ENCODE data around the gene MGME1.
"Not testable (repeated sequence)": the region's sequence is repeated elsewhere in the genome, so short reads cannot be mapped to it uniquely, and the experiment has no call there.

Gene MGME1

DNA sequence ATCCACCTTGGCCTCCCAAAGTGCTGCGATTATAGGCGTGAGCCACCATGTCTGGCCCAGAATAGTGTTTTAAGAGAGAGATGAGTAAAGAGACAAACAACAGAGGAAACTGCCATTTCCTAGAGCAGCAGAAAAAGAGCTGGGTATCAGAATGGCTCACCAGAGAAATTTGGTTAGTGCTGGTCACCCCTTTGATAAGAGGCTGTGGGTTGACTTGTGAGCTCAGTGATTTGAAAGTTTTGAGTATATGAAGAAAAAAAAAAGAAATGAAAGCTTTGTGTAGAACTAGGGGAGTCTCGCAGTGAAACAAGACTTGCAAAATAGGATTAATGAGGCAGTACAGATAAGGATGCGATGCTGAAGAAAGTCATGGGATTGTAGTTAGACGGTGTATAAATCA, 29.6 kb downstream of the MGME1 start:
- no peak for DNase-seq

DNA sequence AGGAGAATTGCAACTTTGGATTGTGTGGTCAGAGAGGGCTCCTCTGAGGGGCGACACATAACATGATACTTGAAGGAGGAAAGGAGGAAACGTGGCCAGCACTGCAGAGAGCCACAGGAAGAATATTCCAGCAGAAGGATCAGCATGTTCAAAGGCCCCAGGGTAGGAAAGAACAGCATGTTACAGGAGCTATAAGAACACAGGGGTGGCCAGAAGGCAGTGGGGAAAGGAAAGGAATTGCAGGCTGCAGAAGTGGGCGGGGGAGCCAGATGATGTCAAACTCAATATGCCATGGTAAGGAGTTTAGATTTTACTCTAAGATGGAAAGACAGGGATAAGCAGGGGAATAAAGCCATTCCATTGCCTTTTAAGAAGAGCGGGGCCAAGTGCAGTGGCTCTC, 30.7 kb downstream of the MGME1 start:
- no peak for DNase-seq

DNA sequence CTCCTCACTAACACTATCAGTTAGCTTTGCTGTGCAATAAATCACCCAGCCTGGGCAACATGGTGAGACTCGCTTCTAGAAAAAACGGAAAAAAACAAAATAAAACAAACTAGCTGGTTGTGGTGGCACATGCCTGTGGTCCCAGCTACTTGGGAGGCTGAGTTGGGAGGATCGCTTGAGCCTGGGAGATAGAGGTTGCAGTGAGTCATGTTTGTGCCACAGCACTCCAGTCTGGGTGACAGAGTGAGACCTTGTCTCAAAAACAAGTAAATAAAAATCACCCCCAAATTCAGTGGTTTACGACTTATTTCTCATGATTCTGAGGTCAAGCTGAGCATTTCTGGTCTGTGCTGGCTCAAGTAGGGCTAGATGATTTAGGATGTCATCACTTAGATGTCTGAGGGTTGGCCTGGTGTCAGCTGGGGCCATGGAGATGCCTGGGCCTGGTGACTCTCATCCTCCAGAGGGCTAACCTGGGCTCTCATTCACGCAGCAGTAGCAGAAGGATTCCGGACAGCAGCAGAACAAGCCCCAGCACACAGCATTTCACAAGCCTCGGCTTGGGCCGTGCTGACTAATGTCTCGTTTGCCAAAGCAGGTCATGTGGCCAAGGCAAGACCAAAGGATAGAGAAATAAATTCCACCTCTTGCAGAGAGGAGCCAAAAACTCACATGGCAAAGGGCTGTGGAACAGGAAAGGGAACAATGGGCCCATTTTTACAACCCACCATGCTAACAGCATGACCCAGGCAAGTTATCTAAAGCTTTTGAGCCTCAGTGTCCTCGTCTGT, 32.5 kb downstream of the MGME1 start:
- no peak for DNase-seq

DNA sequence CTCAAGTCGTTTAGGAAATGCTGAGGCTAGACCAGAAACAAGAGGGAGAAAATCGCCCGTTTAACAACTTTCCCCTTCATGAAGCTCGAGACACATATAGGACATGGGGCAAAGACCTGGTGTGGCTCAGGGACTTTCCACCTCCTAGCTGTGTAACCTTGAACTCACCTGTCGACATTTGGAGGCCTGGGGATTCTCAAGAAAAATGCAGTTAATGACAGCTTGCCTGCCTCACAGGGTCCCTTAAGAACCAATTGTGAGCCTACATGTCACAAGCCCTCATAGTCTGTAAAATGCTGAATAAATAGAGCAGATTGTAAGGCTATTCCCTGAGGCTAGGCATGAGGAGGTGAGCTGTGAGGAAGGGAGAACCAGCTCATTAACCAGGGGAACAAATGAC, 35.1 kb downstream of the MGME1 start:
- no peak for DNase-seq

DNA sequence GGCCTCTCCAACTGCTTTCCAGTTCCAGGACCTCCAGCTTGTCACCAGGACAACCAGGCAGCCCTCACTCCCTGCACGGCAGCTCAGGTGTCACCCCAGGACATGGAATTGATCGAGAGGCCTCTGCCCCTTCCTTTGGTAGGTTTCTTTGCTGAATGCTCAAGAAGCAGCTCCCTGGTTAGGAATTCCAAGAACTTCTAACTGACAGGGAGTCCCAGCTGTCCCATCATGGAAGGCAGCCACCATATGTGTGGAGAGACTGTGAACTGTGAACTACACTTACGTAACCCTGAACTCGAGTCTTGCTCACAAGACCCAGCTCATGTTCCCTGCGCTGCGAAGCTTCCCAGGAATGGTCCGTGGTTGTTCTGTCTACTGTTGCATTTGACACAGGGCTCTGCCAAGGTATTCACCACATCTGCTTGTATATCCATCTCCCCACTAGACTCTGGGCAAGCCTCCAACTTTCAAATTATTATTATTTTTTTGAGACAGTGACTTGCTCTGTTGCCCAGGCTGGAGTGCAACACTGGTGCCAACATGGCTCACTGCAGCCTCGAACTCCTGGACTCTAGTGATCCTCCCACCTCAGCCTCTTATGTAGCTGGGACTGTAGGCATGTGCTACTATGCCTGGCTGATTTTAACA, 35.7 kb downstream of the MGME1 start:
- DNase-seq: no peak

DNA sequence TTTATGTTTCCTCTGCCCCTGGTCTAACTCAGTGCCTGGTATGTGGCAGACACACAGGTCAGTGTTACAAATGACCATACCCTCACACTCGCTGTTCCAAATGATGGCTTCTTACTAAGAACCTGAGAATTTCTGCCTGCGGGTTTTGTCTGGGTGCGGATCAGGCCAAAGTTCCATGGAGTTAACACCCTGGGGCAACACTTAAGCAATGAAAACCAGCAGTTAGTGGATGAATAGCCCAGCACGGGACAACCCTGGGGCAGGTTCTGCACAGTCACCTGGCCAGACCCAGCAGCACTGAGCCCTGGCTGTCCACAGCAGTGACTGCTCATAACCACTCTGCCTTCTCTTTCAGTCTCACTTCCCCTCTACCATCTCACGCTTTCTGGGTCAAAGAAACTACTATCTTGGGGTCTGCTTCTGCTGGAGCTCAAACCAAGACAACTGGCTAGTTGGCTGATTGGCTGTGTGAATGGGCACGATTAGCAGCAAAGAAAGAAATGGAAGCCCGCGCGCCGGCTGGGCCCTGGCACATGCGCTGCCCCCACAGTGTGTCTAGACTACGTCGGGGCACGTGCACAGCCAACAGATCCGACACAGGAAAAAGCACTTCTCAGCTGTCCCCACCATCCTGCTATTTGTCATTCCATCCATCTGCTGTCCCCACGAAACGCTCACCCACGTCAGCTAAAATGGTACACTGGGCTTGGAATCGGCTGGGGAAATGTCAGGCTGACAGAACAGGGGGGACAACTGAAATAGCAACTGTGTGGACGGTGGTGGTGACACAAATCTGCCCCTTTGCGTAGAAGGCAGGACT, 36.6 kb downstream of the MGME1 start:
- no peak for DNase-seq

DNA sequence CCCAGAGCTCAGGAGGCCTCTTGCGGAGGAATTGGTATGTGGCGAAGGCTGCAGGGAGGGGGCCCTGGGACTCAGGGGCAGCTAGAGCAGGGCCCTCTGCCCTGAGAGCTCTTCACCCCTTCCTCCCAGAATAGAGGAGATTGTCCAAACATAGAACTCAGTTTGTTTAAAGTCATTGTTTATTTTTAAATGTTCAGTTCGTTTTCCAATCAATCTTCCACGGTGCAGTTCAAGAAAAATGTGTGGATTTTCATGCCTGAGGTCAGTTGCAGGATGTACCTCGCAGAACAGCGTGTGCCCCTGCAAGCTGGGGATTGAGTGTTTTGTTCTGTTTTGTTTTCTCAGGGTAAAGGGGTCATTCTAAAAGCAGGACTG, 37.2 kb downstream of the MGME1 start:
- no peak for DNase-seq

DNA sequence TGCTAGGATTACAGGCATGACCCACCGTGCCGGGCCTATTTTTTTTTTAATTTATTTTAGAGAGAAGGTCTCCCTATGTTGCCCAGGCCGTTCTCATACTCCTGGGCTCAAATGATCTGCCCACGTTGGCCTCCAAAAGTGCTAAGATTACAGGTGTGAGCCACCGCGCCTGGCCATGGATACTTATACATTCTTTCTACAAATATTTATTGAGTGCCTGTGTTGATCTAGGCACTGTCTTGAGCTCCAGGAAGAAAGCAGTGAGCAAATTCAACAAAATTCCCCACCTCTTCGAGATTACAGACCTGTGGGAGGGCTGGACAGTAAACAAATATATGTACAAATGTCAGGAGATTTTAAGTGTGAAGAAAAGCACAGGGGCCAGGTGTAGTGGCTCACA, 37.9 kb downstream of the MGME1 start:
- no peak for DNase-seq

DNA sequence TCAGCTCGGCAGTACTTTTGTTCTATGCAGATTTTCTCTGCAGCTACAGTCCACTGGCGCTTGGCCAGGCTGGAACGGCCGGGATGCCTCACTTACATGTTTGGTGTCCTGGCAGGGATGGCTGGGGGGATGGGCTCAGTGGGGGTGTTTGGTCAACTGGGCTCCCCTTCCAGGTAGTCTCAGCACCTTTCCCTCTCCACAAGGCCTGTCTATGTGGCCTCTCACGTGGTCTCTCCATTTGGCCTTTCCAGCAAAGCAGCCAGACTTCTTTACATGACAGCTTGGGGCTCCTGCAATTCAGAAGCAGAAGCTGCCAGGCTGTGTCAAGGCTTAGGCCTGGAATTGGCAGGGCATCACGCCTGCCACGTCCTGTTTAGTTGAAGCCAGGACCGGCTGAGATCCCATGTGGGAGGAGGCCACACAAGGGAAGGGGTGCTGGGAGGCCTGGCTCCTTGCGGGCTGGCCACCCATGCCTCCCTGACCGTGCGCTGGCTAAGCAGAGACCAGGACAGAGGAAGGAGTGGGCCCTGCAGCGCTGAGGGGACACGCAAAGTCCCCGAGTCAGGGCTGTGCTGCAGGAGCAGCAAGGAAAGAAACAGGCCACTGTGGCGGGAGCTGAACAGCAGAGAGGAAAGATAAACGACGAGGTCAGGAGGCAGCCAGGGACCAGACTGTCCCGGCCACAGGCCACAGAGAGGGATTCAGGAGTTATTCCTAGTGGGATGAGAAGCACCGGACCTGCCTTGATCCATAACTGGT, 38.9 kb downstream of the MGME1 start:
- no peak for DNase-seq

DNA sequence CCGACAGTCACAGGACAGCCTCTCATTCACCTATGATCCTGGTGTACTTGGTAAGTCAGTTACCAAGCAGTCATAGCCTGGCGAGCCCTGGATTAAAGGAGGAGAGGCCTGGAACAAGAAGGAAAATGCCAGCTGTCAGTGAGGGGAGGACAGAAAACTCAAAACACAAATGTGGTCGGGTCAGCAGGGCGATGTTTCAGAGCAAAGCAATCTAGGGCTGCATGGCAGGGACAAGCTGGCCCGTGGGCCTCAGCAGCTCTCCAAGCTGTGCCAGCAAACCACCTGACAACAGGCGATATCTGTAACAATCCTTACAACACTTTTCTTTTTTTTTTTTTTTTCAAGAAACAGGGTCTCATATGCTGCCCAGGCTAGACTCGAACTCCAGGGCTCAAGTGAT, 40.3 kb downstream of the MGME1 start:
- no peak for DNase-seq

DNA sequence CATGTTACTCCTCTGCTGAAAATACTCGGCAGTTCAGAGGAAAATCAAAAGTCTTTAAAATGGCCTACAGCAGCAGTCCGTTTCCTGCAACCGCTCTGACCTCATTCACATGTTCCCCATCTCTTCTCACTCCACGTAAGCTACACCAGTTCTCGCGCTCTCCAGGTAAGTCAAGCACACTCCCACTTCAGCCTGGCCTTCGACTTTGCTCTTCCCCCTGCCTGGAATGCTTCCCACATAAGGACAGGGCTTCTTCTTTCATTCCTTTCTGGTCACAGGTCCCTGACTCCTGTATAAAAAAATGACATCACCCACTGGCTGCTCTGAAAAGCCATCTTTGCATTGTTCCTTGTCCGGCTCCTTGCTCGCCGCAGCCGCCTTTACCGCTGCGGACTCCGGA, 42.7 kb downstream of the MGME1 start:
- DNase-seq: no peak

DNA sequence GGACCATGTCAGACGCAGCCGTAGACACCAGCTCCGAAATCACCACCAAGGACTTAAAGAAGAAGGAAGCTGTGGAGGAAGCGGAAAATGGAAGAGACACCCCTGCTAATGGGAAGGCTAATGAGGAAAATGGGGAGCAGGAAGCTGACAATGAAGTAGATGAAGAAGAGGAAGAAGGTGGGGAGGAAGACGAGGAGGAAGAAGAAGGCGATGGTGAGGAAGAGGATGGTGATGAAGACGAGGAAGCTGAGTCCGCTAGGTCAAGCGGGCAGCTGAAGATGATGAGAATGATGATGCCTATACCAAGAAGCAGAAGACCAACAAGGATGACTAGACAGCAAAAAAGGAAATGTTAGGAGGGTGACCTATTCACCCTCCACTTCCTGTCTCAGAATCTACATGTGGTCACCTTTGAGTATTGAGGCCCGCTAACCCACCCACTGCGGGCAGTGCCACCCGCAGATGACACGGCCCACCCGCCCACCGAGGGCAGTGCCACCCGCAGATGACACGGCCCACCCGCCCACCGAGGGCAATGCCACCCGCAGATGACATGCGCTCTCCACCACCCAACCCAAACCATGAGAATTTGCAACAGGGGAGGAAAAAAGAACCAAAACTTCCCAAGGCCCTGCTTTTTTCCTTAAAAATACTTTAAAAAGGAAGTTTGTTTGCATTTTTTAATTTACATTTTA, 43.3 kb downstream of the MGME1 start:
- no peak for DNase-seq

DNA sequence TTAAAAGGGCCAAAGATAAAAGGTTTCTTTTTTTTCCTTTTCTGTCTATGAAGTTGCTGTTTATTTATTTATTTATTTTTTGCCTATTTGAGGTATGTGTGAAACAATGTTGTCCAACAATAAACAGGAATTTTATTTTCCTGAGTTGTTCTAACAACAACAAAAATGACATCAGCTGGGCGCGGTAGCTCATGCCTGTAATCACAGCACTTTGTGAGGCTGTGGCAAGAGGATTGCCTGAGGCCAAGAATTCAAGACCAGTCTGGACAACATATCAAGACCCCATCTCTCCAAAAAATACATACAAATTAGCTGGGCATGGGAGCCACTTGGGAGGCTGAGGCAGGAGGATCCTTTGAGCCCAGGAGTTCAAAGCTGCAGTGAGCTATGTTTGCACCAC, 44.1 kb downstream of the MGME1 start:
- DNase-seq: no peak

DNA sequence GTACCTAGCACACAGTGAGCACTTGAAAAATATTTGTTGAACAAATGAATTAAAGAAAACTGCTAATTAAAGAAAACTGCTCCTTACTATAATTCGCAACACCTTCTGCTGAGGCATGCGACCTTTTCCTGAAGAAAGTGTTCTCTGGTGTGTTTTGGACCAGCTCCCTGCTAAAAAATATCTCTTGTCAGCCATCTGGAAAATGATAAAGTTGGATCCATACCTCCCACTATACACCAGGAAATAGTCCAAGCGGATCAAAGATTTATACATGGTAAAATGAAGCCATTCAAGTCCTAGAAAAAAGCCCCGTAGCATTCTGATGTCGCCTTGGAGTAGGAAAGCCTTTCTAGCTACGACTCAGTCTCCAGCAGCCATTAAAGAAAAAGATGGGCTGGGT, 45.6 kb downstream of the MGME1 start:
- no peak for DNase-seq

DNA sequence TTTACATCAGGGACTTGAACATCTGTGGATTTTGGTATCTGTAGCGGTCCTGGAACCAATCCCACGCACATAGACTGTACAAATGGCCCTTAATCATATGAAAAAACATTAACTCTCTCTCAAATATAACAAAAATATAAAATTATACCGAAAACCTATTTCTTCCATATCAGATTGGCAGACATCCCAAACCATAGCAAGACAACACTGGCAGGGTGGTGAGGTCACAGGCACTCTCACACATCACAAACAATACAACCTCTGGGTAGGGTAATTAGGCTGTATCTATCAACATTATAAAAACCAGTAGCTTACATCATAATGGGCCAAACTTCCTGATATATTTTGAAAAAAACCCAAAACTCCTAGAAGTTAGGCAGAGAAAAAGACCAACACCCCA, 48.0 kb downstream of the MGME1 start:
- DNase-seq: no peak

DNA sequence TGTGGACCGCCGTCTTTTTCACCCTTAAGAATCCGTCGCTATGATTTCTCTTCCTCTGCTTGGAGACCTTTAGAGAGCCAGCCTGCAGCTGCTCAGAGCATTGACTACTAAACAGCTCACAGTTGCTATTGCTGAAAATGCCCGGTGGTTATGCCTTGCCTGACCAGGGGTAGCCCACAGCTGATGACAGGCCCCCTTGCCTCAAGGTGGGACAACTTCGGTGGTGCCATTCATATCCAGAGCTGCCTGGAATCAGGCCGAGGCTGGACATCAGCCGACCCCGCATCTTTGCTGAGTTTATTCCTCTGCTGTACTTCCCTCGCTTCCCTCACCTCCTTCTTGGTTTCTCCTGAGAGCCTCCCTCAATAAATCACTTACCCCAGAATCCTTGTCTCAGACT, 49.3 kb downstream of the MGME1 start:
- DNase-seq: no peak

DNA sequence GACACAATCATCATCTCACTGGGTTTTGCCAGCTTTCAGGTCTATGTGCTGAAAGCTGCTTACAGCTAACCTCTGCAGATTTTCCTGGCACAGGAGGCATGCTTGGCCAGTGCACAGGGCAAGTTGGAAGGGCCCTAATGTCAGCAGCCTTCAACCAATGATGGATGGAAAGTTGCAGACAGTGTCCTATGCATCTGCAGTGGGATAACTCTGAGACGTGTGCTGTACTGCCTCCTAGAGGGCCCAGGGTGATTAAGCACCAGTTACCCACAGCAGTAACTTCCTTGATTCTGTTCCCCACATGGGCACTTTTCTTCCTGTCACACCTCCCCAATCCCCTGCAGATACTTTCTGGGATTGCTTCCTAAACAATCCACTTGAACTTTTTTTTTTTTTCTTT, 50.2 kb downstream of the MGME1 start:
- DNase-seq: no peak

DNA sequence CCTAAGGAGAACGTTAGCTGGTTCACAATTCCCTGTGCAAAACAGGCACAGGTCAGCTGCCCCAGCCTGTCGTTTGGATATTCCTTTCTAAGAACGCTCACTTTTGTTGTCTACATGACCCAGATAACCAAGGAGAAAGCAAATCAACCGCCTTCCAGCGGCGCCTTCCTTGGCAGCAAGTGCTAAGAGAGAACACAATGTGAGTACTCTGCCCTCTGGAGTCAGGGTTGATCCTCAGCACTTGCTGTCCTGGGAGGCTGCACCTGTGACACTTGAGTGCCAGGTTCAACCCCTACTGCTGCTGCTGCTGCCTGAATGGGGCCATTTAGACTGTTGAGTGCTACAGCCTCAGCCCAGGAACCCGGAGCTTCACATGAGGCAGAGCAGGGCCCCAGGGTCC, 52.1 kb downstream of the MGME1 start:
- no peak for DNase-seq

DNA sequence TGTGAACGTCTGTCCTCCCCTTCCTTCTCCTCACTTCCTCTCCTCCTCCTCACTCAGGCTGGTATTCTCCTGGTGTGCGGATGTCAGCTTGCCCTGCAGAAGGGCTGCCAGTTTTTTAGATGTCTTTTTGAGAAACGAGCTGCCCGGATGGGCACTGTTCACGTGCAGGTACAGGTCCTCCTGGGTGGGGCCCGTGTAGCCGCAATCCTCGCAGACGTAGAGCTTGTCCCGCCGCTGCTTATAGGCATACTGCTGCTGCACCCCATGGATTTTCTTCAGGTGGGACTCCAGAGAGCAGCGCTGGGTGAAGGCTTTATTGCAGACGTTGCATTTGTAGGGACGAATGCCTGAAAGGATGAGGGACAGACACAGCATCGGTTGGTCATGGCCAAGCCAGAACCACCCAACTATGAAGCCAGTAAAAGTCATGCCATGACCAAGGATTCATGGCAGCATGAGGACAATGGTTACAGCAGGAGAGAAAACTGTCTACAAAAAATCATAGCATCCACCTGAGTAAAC, 55.8 kb downstream of the MGME1 start:
- no peak for DNase-seq

DNA sequence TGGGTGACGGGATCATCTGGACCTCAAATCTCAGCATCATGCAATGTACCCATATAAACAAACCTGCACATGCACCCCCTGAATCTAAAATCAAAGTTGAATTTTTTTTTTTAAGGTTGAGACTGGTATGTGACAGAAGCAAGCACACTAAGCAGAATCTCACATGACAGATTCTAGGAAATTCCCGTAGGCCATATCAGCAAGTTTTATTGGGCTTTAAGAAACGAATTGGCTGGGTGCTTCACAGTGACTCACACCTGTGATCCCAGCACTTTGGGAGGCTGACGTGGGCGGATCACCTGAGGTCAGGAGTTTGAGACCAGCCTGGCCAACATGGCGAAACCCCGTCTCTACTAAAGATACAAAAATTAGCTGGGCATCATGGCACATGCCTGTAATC, 58.2 kb downstream of the MGME1 start:
- DNase-seq: not testable (repeated sequence)

DNA sequence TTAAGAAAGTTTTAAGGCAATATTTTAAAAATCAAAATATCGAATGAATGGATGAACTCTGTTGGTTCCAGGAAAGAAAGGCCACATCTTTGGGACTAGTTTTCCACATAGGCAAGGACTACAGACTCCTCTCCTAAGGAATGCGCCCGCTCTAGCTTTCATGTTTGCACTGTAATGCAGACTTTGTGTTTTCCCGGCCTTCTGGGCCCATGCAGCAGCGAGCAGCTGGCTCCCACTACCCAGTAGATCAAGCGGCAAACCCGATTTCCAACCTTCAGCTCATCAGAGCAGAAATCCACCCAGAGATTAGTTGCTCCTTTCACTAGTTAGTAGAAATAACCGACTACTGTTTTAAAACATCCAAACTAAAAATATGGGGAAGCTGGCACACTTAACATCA, 61.2 kb downstream of the MGME1 start:
- DNase-seq: no peak

DNA sequence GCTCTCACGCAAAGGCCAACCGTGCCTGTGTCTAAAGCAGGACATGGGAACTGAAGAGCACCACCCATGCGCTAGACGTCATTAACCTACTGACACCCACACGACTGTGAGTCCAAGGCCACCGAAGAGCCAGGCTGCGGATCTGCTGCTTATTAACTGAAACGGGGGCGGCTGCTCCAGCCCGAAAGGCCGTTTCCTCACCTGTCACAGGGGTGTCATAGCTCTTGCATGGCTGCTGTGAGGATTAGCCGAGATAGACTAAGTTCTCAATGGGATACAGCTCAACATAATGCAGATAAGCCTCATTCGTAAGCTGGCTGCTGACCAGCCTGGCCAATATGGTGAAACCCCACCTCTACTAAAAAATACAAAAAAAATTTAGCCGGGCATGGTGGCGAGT, 62.2 kb downstream of the MGME1 start:
- DNase-seq: no peak
